HFFc6 (cell line): ENCODE data around the gene PTCH1. TPM values are rescaled to one million over a fixed set of nuclear protein-coding genes. Genes with fewer than 3 reads are reported as not detected.

Source experiments
- DNase-seq: peaks from one replicate; pipeline ENCODE4 v3.0.0-alpha.2; 2018
- H3K27ac Mint-ChIP-seq: 2 replicates; pipeline ENCODE4 v1.8.0; 2020; ENCODE audit warnings: mild to moderate bottlenecking, mixed read lengths
- H3K27me3 Mint-ChIP-seq: 2 replicates; pipeline ENCODE4 v1.8.0; 2021; ENCODE audit warnings: mild to moderate bottlenecking, moderate library complexity, mixed read lengths; ENCODE audit not compliant: insufficient read depth
- H3K36me3 Mint-ChIP-seq: 2 replicates; pipeline ENCODE4 v1.8.0; 2021; ENCODE audit warnings: low read depth, mixed read lengths
- H3K4me1 Mint-ChIP-seq: 2 replicates; pipeline ENCODE4 v1.8.0; 2020; ENCODE audit warnings: low read depth, mixed read lengths
- H3K4me3 Mint-ChIP-seq: 2 replicates; pipeline ENCODE4 v1.8.0; 2020; ENCODE audit warnings: mild to moderate bottlenecking, moderate library complexity, mixed read lengths
- H3K9me3 Mint-ChIP-seq: 2 replicates; pipeline ENCODE4 v1.8.0; 2020; ENCODE audit warnings: mild to moderate bottlenecking, mixed read lengths
- CTCF ChIP-seq: fragments of 200-600 bp; sonication (generic); IDR thresholded peaks from 2 replicates; pipeline ENCODE4 v1.5.0; 2021; ENCODE audit warnings: antibody characterized with exemption, mild to moderate bottlenecking
- total RNA-seq, 6 experiments: library from RNA; stranded (reverse); fragmentation: NEBNext Ultra II Directional; extraction: Animal tissue kit (Norgen Biotek cat#: 25700); gene quantifications; 2 replicates in 1 of 6; 3 replicates in 5 of 6; pipeline ENCODE4 v1.2.3, GENCODE V29; 2021

Gene PTCH1
- total RNA-seq, 6 experiments from 2014 or later: 6.6 to 9.3 (median 7.0) TPM

- H3K27ac Mint-ChIP-seq: no peak overlapping the region
- peaks cover 23% of the 10 kb centered on the region for H3K27me3 Mint-ChIP-seq
- no peaks in the 10 kb centered on the region for H3K4me1 Mint-ChIP-seq
- peaks cover 5% of the 10 kb centered on the region for H3K9me3 Mint-ChIP-seq
- no peaks in the 10 kb centered on the region; the same call in 1 of the 2 replicates for H3K36me3 Mint-ChIP-seq
- DNase-seq: no peak
- TF ChIP-seq CTCF: no peak
- no peak overlapping the region for H3K4me3 Mint-ChIP-seq
These were observed 36.2 kb upstream of the PTCH1 start for GRCh38 chr9:95552814-95553546.

GRCh38 chr9:95552255-95552654, 35.5 kb upstream of the PTCH1 start:
- H3K4me1 Mint-ChIP-seq: no peaks in the 10 kb centered on the region
- peaks cover 26% of the 10 kb centered on the region for H3K27me3 Mint-ChIP-seq
- no peak for TF ChIP-seq CTCF
- H3K36me3 Mint-ChIP-seq: no peaks in the 10 kb centered on the region; the same call in 1 of the 2 replicates
- DNase-seq: no peak
- no peak overlapping the region for H3K27ac Mint-ChIP-seq
- no peak overlapping the region for H3K4me3 Mint-ChIP-seq
- H3K9me3 Mint-ChIP-seq: peaks cover 3% of the 10 kb centered on the region

- Mint-ChIP-seq H3K4me3 (no peak overlapping the region), H3K27ac (no peak overlapping the region), H3K27me3 (peaks cover 22% of the 10 kb centered on the region; the same call in 1 of the 2 replicates), H3K36me3 (no peaks in the 10 kb centered on the region), H3K9me3 (no peaks in the 10 kb centered on the region), H3K4me1 (no peaks in the 10 kb centered on the region)
- no peak for DNase-seq
- no peak for TF ChIP-seq CTCF
These were observed 34.6 kb upstream of the PTCH1 start for GRCh38 chr9:95551406-95551805.

- TF ChIP-seq CTCF: no peak
- Mint-ChIP-seq H3K27ac (no peak overlapping the region), H3K36me3 (no peaks in the 10 kb centered on the region), H3K9me3 (no peaks in the 10 kb centered on the region), H3K4me3 (no peak overlapping the region; the same call in 1 of the 2 replicates), H3K27me3 (peaks cover 39% of the 10 kb centered on the region), H3K4me1 (no peaks in the 10 kb centered on the region)
- DNase-seq: no peak
These were observed 29.2 kb upstream of the PTCH1 start for GRCh38 chr9:95545831-95546567.

- Mint-ChIP-seq H3K27me3 (peaks cover 10% of the 10 kb centered on the region), H3K4me3 (no peak overlapping the region), H3K9me3 (no peaks in the 10 kb centered on the region), H3K36me3 (no peaks in the 10 kb centered on the region), H3K27ac (no peak overlapping the region), H3K4me1 (no peaks in the 10 kb centered on the region)
- TF ChIP-seq CTCF: no peak
- no peak for DNase-seq
These were observed 17.4 kb upstream of the PTCH1 start for GRCh38 chr9:95533996-95534680.
